WTC11 (cell line): ENCODE results near the gene LARP4B. TPM values are rescaled to one million over a fixed set of nuclear protein-coding genes. Genes with fewer than 3 reads are reported as not detected.

Experiments
- ATAC-seq: fragments of 200-7000 bp; cut with Tn5 transposase; 2 replicates; pipeline ENCODE4 v1.10.0; 2021; ENCODE audit warnings: mild to moderate bottlenecking, moderate library complexity
- CTCF ChIA-PET: fragments of 300-600 bp; sonication (Branson Sonifier 250); formaldehyde crosslinking; loops from one replicate; lab custom pipeline; 2021; ENCODE audit warnings: antibody characterized with exemption; lab: Charles Lee
- POLR2A ChIA-PET: fragments of 350-600 bp; sonication (Branson Sonifier 250); formaldehyde crosslinking; loops from one replicate; lab custom pipeline; 2021; ENCODE audit warnings: antibody characterized with exemption; lab: Charles Lee
- DNase-seq: peaks from one replicate; pipeline ENCODE4 v3.0.0; 2021; ENCODE audit warnings: low spot score
- H3K27ac Mint-ChIP-seq: 2 replicates; pipeline ENCODE4 v1.8.0; 2021; ENCODE audit warnings: mixed read lengths
- H3K27me3 Mint-ChIP-seq: 2 replicates; pipeline ENCODE4 v1.8.0; 2021; ENCODE audit warnings: low read depth, mild to moderate bottlenecking, moderate library complexity, mixed read lengths
- H3K36me3 Mint-ChIP-seq: 2 replicates; pipeline ENCODE4 v1.8.0; 2021; ENCODE audit warnings: mixed read lengths
- H3K4me1 Mint-ChIP-seq: 2 replicates; pipeline ENCODE4 v1.8.0; 2022; ENCODE audit warnings: mixed read lengths
- H3K4me3 Mint-ChIP-seq: 2 replicates; pipeline ENCODE4 v1.8.0; 2021; ENCODE audit warnings: mild to moderate bottlenecking, moderate library complexity, mixed read lengths
- H3K9me3 Mint-ChIP-seq: 2 replicates; pipeline ENCODE4 v1.8.0; 2021; ENCODE audit warnings: mixed read lengths
- AR ChIP-seq: fragments of 250-450 bp; sonication (Bioruptor Pico); IDR thresholded peaks from 2 replicates; pipeline ENCODE4 v1.9.0; 2021; ENCODE audit warnings: mild to moderate bottlenecking
- ARID4B ChIP-seq: sonication (generic); formaldehyde crosslinking; IDR thresholded peaks from 2 replicates; pipeline ENCODE4 v1.8.0; 2023; ENCODE audit warnings: missing genetic modification reagents, mild to moderate bottlenecking, borderline replicate concordance
- E2F5 ChIP-seq: sonication (generic); formaldehyde crosslinking; IDR thresholded peaks from 2 replicates; pipeline ENCODE4 v1.8.1; 2022; ENCODE audit warnings: mild to moderate bottlenecking, moderate library complexity, missing genetic modification reagents
- EMX1 ChIP-seq: fragments of 250-450 bp; sonication (Bioruptor Pico); IDR thresholded peaks from 2 replicates; pipeline ENCODE4 v1.8.0; 2021; ENCODE audit warnings: mild to moderate bottlenecking
- GABPB1 ChIP-seq: sonication (generic); formaldehyde crosslinking; IDR thresholded peaks from 2 replicates; pipeline ENCODE4 v1.8.1; 2023; ENCODE audit warnings: mild to moderate bottlenecking, missing genetic modification reagents
- JAZF1 ChIP-seq: fragments of 250-450 bp; sonication (Bioruptor Pico); IDR thresholded peaks from 2 replicates; pipeline ENCODE4 v1.9.0; 2021; ENCODE audit warnings: moderate library complexity, mild to moderate bottlenecking, inconsistent platforms
- NFATC4 ChIP-seq: fragments of 250-450 bp; sonication (Bioruptor Pico); IDR thresholded peaks from 2 replicates; pipeline ENCODE4 v1.9.0; 2021; ENCODE audit warnings: mild to moderate bottlenecking
- NFYB ChIP-seq: sonication (generic); formaldehyde crosslinking; conservative IDR thresholded peaks from 2 replicates; pipeline ENCODE4 v1.8.0; 2022; ENCODE audit warnings: low read depth, missing genetic modification reagents
- NR3C1 ChIP-seq: sonication (generic); formaldehyde crosslinking; conservative IDR thresholded peaks from 2 replicates; pipeline ENCODE4 v1.8.1; 2023; ENCODE audit warnings: low read depth, mild to moderate bottlenecking, missing genetic modification reagents
- RELA ChIP-seq: sonication (generic); formaldehyde crosslinking; IDR thresholded peaks from 2 replicates; pipeline ENCODE4 v1.8.1; 2022; ENCODE audit warnings: missing genetic modification reagents, mild to moderate bottlenecking, borderline replicate concordance
- USF2 ChIP-seq: sonication (generic); formaldehyde crosslinking; IDR thresholded peaks from 2 replicates; pipeline ENCODE4 v1.8.1; 2023; ENCODE audit warnings: mild to moderate bottlenecking, missing genetic modification reagents, moderate library complexity
- ZNF138 ChIP-seq: sonication (generic); formaldehyde crosslinking; conservative IDR thresholded peaks from 2 replicates; pipeline ENCODE4 v1.8.1; 2022; ENCODE audit warnings: mild to moderate bottlenecking, moderate library complexity, missing genetic modification reagents
- ZNF512 ChIP-seq: sonication (generic); formaldehyde crosslinking; IDR thresholded peaks from 2 replicates; pipeline ENCODE4 v1.8.1; 2022; ENCODE audit warnings: missing genetic modification reagents, borderline replicate concordance
- total RNA-seq: library from RNA; stranded (reverse); gene quantifications from 3 replicates; pipeline ENCODE4 v1.2.3, GENCODE V29; 2021
- TF ChIP-seq, protein P1 (sequence below): sonication (generic); formaldehyde crosslinking; IDR thresholded peaks from 2 replicates; pipeline ENCODE4 v1.8.0; 2022; ENCODE audit warnings: mild to moderate bottlenecking, missing genetic modification reagents
- TF ChIP-seq, protein P2 (sequence below): fragments of 250-450 bp; sonication (Bioruptor Pico); IDR thresholded peaks from 2 replicates; pipeline ENCODE4 v1.9.0; 2021; ENCODE audit warnings: mild to moderate bottlenecking

The LARP4B gene
- total RNA-seq, 1 experiment from 2014 or later: 87.1 TPM

- TF ChIP-seq ZNF512 (no peak), RELA (CRISPR knock-in tag) (no peak)
These were observed 33.5 kb upstream of the LARP4B start (continued) for GRCh38 chr10:964988-965417.

GRCh38 chr10:964321-964987 lies 32.9 kb upstream of the LARP4B start:
- ATAC-seq (no peak), DNase-seq (no peak)
- TF ChIP-seq ARID4B (CRISPR knock-in tag) (no peak), NFYB (CRISPR knock-in tag) (no peak), AR (CRISPR knock-in tag) (no peak), NFATC4 (no peak), RELA (CRISPR knock-in tag) (no peak), JAZF1 (CRISPR knock-in tag) (no peak), USF2 (CRISPR knock-in tag) (no peak)
- TF ChIP-seq, protein P1, sequence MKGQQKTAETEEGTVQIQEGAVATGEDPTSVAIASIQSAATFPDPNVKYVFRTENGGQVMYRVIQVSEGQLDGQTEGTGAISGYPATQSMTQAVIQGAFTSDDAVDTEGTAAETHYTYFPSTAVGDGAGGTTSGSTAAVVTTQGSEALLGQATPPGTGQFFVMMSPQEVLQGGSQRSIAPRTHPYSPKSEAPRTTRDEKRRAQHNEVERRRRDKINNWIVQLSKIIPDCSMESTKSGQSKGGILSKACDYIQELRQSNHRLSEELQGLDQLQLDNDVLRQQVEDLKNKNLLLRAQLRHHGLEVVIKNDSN (CRISPR knock-in tag): no peak
- TF ChIP-seq, protein P2, sequence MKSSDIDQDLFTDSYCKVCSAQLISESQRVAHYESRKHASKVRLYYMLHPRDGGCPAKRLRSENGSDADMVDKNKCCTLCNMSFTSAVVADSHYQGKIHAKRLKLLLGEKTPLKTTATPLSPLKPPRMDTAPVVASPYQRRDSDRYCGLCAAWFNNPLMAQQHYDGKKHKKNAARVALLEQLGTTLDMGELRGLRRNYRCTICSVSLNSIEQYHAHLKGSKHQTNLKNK (CRISPR knock-in tag): no peak
- Mint-ChIP-seq H3K9me3 (peaks cover 10% of the 10 kb centered on the region), H3K4me3 (no peak overlapping the region), H3K36me3 (no peaks in the 10 kb centered on the region), H3K27ac (no peak overlapping the region), H3K27me3 (peaks cover 15% of the 10 kb centered on the region), H3K4me1 (no peaks in the 10 kb centered on the region)
- POLR2A ChIA-PET: interaction anchor here (0.6 kb wide), 1 partner anchor 328 kb away, joined by 4 read pairs; no protein-coding TSS in a partner anchor
- CTCF ChIA-PET: no interaction called here

DNA sequence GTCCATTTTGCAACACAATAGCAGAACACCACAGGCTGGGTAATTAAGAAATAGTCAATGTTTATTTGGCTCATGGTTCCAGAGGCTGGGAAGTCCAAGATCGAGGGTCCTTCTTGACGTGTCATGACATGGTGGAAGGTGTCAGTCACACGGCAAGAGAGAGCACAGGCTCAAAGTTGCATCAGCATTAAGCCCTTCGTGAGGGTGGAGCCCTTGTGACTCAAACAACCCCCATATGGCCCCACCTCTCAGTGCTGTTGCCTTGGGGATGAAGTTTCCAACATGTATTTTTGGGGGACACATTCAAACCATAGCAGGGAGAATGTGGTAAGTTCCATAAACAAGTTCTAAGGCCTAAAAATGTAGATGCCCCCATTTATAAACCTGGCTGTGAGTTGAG lies 32.1 kb upstream of the LARP4B start:
- H3K9me3 Mint-ChIP-seq: peaks cover 10% of the 10 kb centered on the region

More for the DNA sequence above, 32.1 kb upstream of the LARP4B start:
- no peak for TF ChIP-seq ZNF138 (CRISPR knock-in tag)
- no peak for TF ChIP-seq NR3C1
- no peak for TF ChIP-seq EMX1 (CRISPR knock-in tag)
- 0 out of 2 replicates have a peak, but pooled peaks have one; percentile 46 for TF ChIP-seq GABPB1 (CRISPR knock-in tag)
- no peak for TF ChIP-seq E2F5 (CRISPR knock-in tag)
- ATAC-seq (no peak), DNase-seq (no peak)
- H3K27me3 Mint-ChIP-seq: peaks cover 12% of the 10 kb centered on the region
- ChIA-PET POLR2A (no interaction called here), CTCF (no interaction called here)
- H3K36me3 Mint-ChIP-seq: no peaks in the 10 kb centered on the region
- no peaks in the 10 kb centered on the region for H3K4me1 Mint-ChIP-seq
- no peak overlapping the region for H3K27ac Mint-ChIP-seq
- H3K4me3 Mint-ChIP-seq: no peak overlapping the region
